ENCODE measurements around the gene MRPL44.

The MRPL44 gene

DNA sequence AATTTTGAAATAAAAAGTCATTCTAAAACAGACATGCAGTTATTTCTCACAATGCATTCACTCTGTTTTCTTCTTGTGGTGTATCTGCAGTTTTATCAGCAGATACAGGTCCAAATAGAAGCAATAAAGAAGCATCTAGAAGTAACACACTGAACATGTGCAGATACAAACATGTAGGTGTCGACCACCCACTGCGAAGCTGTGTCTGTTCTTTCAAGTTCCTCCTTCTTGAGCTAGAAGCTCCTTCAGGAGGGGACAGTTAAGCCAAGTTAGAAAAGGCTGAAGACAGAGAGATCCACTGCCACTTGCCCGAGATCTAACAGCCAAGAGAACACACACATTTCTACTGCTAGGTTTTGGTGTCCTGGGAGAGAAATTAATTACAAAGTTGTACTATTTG is 42.2 kb upstream of the MRPL44 start:
- TF ChIP-seq FOXP2 (optimal IDR thresholded peaks at IDR 0.05; ENCODE audit: borderline replicate concordance, extremely low read depth, extremely low read length, insufficient read depth) (no peak), SIN3A (IDR thresholded peaks at IDR 0.05; ENCODE audit: borderline replicate concordance, insufficient read depth, low read length) (no peak), POLR2AphosphoS5 (IDR thresholded peaks at IDR 0.05; ENCODE audit: low read depth, low read length) (no peak), TAF1 (IDR thresholded peaks at IDR 0.05; ENCODE audit: borderline replicate concordance, insufficient read depth, low read length) (no peak)
- TF ChIP-seq, protein P1, sequence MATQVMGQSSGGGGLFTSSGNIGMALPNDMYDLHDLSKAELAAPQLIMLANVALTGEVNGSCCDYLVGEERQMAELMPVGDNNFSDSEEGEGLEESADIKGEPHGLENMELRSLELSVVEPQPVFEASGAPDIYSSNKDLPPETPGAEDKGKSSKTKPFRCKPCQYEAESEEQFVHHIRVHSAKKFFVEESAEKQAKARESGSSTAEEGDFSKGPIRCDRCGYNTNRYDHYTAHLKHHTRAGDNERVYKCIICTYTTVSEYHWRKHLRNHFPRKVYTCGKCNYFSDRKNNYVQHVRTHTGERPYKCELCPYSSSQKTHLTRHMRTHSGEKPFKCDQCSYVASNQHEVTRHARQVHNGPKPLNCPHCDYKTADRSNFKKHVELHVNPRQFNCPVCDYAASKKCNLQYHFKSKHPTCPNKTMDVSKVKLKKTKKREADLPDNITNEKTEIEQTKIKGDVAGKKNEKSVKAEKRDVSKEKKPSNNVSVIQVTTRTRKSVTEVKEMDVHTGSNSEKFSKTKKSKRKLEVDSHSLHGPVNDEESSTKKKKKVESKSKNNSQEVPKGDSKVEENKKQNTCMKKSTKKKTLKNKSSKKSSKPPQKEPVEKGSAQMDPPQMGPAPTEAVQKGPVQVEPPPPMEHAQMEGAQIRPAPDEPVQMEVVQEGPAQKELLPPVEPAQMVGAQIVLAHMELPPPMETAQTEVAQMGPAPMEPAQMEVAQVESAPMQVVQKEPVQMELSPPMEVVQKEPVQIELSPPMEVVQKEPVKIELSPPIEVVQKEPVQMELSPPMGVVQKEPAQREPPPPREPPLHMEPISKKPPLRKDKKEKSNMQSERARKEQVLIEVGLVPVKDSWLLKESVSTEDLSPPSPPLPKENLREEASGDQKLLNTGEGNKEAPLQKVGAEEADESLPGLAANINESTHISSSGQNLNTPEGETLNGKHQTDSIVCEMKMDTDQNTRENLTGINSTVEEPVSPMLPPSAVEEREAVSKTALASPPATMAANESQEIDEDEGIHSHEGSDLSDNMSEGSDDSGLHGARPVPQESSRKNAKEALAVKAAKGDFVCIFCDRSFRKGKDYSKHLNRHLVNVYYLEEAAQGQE (IDR thresholded peaks at IDR 0.05; ENCODE audit: insufficient read depth in 1 of 2, low read depth in 2 of 2, low read length in 2 of 2): no peak

DNA sequence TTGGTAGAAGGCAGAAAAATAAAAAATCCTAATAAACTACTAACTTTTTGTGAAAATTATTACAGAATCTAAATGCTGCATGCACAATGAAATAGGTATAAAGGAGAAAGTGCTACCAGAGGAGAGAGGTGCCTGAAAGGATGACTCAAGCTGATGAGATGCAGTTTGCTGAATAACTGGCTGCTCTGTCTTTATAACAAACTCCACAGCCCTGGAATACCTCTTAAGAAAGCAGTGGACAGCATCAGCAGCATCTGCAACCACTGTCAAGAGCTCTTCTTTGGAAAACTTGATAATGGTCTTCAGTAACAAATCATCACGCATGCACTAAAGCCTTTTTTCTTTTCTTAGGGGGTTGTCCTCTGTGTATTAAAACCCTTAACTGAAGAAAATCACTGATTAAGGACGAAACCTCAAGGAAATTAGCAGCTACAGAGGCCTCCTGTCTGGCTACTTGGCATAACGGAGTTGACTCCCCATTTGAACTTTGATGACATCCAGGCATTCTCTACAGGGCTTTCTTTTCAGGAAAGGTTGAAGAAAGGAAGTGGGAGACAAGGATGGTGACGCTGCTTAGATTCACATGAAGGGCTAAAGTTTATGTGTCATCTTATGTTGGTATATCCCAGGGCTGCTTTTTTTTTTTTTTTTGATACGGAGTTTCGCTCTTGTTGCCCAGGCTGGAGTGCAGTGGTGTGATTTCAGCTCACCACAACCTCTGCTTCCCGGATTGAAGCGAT is 40.9 kb upstream of the MRPL44 start:
- TF ChIP-seq TAF1 (IDR thresholded peaks at IDR 0.05; ENCODE audit: borderline replicate concordance, insufficient read depth, low read length) (no peak), SIN3A (IDR thresholded peaks at IDR 0.05; ENCODE audit: borderline replicate concordance, insufficient read depth, low read length) (no peak), POLR2AphosphoS5 (IDR thresholded peaks at IDR 0.05; ENCODE audit: low read depth, low read length) (no peak), FOXP2 (optimal IDR thresholded peaks at IDR 0.05; ENCODE audit: borderline replicate concordance, extremely low read depth, extremely low read length, insufficient read depth) (no peak)
- TF ChIP-seq, protein P1 (IDR thresholded peaks at IDR 0.05; ENCODE audit: insufficient read depth in 1 of 2, low read depth in 2 of 2, low read length in 2 of 2): no peak

DNA sequence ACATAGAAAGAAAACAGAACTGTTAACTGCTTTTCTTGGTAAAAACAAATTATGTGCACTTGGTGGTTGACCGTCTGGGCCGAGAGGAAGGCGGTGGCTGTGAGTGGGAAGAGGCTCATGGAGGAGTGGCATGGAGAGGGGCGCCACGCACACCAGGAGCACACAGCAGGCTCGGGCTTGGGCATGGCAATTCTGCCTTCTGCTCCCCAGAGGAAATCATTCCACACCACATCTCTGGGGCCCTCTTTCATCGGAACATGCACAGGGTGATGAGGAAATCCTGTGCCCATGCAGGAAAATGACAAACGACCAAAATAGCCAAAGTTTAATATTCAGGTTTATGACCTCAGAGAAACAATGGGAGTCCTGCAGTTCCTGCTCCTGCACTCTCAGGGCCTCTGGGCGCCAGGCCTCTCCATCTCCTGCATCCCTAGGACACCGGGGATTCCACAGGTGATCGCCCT is 38.6 kb upstream of the MRPL44 start:
- TF ChIP-seq, protein P1 (IDR thresholded peaks at IDR 0.05; ENCODE audit: insufficient read depth in 1 of 2, low read depth in 2 of 2, low read length in 2 of 2): no peak
- TF ChIP-seq SIN3A (IDR thresholded peaks at IDR 0.05; ENCODE audit: borderline replicate concordance, insufficient read depth, low read length) (no peak), TAF1 (IDR thresholded peaks at IDR 0.05; ENCODE audit: borderline replicate concordance, insufficient read depth, low read length) (no peak), FOXP2 (optimal IDR thresholded peaks at IDR 0.05; ENCODE audit: borderline replicate concordance, extremely low read depth, extremely low read length, insufficient read depth) (no peak), POLR2AphosphoS5 (IDR thresholded peaks at IDR 0.05; ENCODE audit: low read depth, low read length) (no peak)

DNA sequence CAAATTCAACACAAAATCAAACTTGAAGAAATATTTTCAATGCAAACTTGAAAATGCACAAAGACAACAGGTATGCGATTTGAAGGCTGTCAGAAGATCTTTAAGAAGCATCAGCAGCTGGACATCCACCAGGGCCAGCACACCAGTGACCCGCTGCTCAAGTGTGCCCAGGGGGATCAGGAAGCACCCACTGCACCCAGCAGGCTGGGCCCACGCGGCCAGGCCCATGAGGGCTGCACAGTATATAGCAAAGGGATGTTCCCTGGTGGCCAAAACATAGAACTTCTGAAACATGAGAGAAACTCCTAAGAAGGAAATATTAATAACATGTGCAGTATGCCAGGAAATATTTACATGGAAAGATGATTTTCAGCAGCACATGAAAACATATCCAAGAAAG is 37.2 kb upstream of the MRPL44 start:
- TF ChIP-seq POLR2AphosphoS5 (IDR thresholded peaks at IDR 0.05; ENCODE audit: low read depth, low read length): no peak

DNA sequence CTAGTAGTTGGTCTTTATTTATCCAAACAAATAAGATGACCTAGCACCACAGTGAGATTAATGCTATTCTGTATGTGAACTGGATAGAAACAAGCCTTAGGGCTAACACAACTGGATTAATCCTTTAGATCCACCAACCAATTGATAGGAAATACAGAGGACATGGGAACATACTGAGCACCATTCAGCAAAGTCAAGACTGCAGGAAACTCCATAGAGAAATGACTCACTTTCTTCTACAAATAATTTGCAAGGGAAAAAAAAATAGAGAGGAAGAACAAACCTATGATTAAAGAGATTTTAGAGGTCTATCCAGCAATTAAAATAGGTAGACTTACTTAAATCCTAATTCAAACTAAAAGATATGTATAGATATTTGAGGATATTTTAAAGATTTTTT is 36.1 kb upstream of the MRPL44 start:
- TF ChIP-seq POLR2AphosphoS5 (IDR thresholded peaks at IDR 0.05; ENCODE audit: low read depth, low read length) (no peak), FOXP2 (optimal IDR thresholded peaks at IDR 0.05; ENCODE audit: borderline replicate concordance, extremely low read depth, extremely low read length, insufficient read depth) (no peak), SIN3A (IDR thresholded peaks at IDR 0.05; ENCODE audit: borderline replicate concordance, insufficient read depth, low read length) (no peak), TAF1 (IDR thresholded peaks at IDR 0.05; ENCODE audit: borderline replicate concordance, insufficient read depth, low read length) (no peak)
- TF ChIP-seq, protein P1 (IDR thresholded peaks at IDR 0.05; ENCODE audit: insufficient read depth in 1 of 2, low read depth in 2 of 2, low read length in 2 of 2): no peak
